BLaER1 (cell line): ENCODE measurements around the gene OSBP2.

Source experiments
- H3K27ac ChIP-seq: shearing (Covaris generic); formaldehyde crosslinking; 2 replicates; pipeline ENCODE4 v1.8.1; 2022
- H3K27me3 ChIP-seq: shearing (Covaris generic); formaldehyde crosslinking; 2 replicates; pipeline ENCODE4 v1.8.1; 2022
- H3K36me3 ChIP-seq: shearing (Covaris generic); formaldehyde crosslinking; 2 replicates; pipeline ENCODE4 v1.8.1; 2022
- H3K4me1 ChIP-seq: shearing (Covaris generic); formaldehyde crosslinking; 2 replicates; pipeline ENCODE4 v1.8.1; 2022
- H3K4me2 ChIP-seq: shearing (Covaris generic); formaldehyde crosslinking; 2 replicates; pipeline ENCODE4 v1.8.1; 2022
- H3K4me3 ChIP-seq: shearing (Covaris generic); formaldehyde crosslinking; 2 replicates; pipeline ENCODE4 v1.8.1; 2022
- H3K9ac ChIP-seq: shearing (Covaris generic); formaldehyde crosslinking; 2 replicates; pipeline ENCODE4 v1.8.1; 2022
- H3K9me3 ChIP-seq: shearing (Covaris generic); formaldehyde crosslinking; 2 replicates; pipeline ENCODE4 v1.8.1; 2022
- H4K20me1 ChIP-seq: shearing (Covaris generic); formaldehyde crosslinking; 2 replicates; pipeline ENCODE4 v1.8.1; 2022
- Cebpa-rat ChIP-seq: shearing (Covaris generic); IDR thresholded peaks from 2 replicates; pipeline ENCODE4 v1.8.1; 2022

OSBP2 gene

DNA sequence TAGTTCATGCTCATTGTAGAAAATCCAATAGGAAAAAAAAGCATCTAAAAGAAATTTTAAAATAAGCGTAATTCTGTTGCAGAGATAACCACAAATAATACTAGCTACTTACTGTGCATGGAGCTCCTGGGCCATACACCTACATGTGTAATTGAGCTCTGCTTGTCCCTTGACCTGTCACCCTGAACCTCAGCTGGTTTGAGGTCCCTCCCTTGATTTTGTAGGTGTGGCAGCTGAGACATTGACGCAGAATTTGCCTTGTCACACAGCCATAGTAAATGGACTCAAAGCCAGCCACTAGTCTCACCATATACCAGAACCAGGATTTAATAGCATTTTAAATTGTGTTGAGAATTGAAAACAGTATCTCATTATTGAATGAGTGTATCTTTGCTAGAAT, 138.6 kb downstream of the OSBP2 start:
- no peak for TF ChIP-seq Cebpa-rat
- Histone ChIP-seq H3K36me3 (no peaks in the 10 kb centered on the region), H3K27me3 (no peaks in the 10 kb centered on the region), H3K9me3 (peaks cover 12% of the 10 kb centered on the region), H3K4me2 (no peak overlapping the region), H4K20me1 (no peaks in the 10 kb centered on the region), H3K4me1 (no peaks in the 10 kb centered on the region), H3K4me3 (no peak overlapping the region), H3K9ac (no peak overlapping the region), H3K27ac (no peak overlapping the region)

GRCh38 chr22:30837531-30837930, 142.9 kb downstream of the OSBP2 start:
- no peaks in the 10 kb centered on the region for H3K36me3 ChIP-seq
- H3K4me3 ChIP-seq: no peak overlapping the region
- no peaks in the 10 kb centered on the region for H3K4me1 ChIP-seq
- H3K4me2 ChIP-seq: no peak overlapping the region
- no peak overlapping the region for H3K27ac ChIP-seq
- TF ChIP-seq Cebpa-rat: no peak
- H3K27me3 ChIP-seq: no peaks in the 10 kb centered on the region
- H4K20me1 ChIP-seq: no peaks in the 10 kb centered on the region
- peaks cover 14% of the 10 kb centered on the region for H3K9me3 ChIP-seq
- H3K9ac ChIP-seq: no peak overlapping the region

DNA sequence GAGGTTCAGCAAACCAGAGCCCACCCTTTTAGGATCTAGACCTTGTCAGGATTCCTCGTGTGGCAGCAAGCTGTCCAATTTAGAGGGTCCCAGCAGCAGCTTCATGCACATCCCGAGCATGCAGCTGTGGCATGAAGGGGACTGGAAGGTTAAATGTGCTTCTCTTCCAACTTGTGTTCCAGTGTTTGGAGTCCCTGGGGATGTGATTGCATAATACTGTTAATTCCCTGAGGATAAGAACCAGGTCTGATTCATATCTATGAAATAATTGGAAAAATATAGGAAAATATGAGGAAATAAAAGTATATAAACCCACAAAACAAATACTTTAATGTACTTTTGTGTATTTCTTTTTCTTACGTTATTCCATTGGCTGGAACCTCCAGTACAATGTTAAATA, 143.4 kb downstream of the OSBP2 start:
- Histone ChIP-seq H3K9ac (no peak overlapping the region), H3K27ac (no peak overlapping the region), H3K9me3 (peaks cover 14% of the 10 kb centered on the region), H4K20me1 (no peaks in the 10 kb centered on the region), H3K4me1 (no peaks in the 10 kb centered on the region), H3K36me3 (no peaks in the 10 kb centered on the region), H3K27me3 (no peaks in the 10 kb centered on the region), H3K4me3 (no peak overlapping the region), H3K4me2 (no peak overlapping the region)
- TF ChIP-seq Cebpa-rat: peak; percentile 28; the same call in 1 of the 2 replicates

- Histone ChIP-seq H3K27ac (no peak overlapping the region), H4K20me1 (no peaks in the 10 kb centered on the region), H3K27me3 (no peaks in the 10 kb centered on the region), H3K36me3 (no peaks in the 10 kb centered on the region), H3K4me3 (no peak overlapping the region), H3K4me2 (no peak overlapping the region), H3K9me3 (peaks cover 14% of the 10 kb centered on the region), H3K4me1 (no peaks in the 10 kb centered on the region), H3K9ac (no peak overlapping the region)
- no peak for TF ChIP-seq Cebpa-rat
Observed at GRCh38 chr22:30841273-30841672, 146.6 kb downstream of the OSBP2 start.

- no peaks in the 10 kb centered on the region for H3K4me1 ChIP-seq
- H3K27ac ChIP-seq: no peak overlapping the region
- H3K27me3 ChIP-seq: no peaks in the 10 kb centered on the region
- H3K9me3 ChIP-seq: peaks cover 7% of the 10 kb centered on the region
- no peak overlapping the region for H3K9ac ChIP-seq
- no peak overlapping the region for H3K4me2 ChIP-seq
- H4K20me1 ChIP-seq: no peaks in the 10 kb centered on the region
- H3K4me3 ChIP-seq: no peak overlapping the region
- TF ChIP-seq Cebpa-rat: no peak
- H3K36me3 ChIP-seq: no peaks in the 10 kb centered on the region
Observed at GRCh38 chr22:30843245-30843644, 148.6 kb downstream of the OSBP2 start.

- no peak overlapping the region for H3K27ac ChIP-seq
- no peak overlapping the region for H3K4me2 ChIP-seq
- H3K27me3 ChIP-seq: no peaks in the 10 kb centered on the region
- no peaks in the 10 kb centered on the region for H3K4me1 ChIP-seq
- no peak overlapping the region for H3K9ac ChIP-seq
- H3K4me3 ChIP-seq: no peak overlapping the region
- H3K36me3 ChIP-seq: no peaks in the 10 kb centered on the region
- TF ChIP-seq Cebpa-rat: no peak
- H3K9me3 ChIP-seq: peaks cover 5% of the 10 kb centered on the region; the same call in 1 of the 2 replicates
- H4K20me1 ChIP-seq: no peaks in the 10 kb centered on the region
Observed at GRCh38 chr22:30847583-30847982, 152.9 kb downstream of the OSBP2 start.

DNA sequence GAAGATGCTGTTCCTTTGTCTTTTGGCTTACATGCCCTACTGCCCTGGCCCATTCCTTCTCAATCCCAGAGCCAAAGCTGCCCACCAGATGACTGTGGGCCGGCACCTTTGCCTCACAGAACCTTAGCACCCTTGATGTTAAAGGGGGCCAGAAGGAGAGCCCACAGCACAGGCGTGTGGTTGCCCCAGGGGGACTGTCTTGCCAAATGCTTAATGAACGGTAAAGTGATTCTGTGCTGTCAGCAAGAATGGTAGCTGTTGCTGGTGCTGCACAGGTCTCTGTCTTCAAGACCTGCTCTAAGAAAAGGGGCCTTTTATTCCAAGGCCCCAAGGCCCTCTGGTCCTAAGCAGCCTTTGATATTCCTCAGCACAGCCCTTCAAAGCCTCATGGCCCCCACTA, 160.6 kb downstream of the OSBP2 start:
- H3K27ac ChIP-seq: no peak overlapping the region
- no peak overlapping the region for H3K9ac ChIP-seq
- TF ChIP-seq Cebpa-rat: no peak

GRCh38 chr22:30855677-30856518, 161.2 kb downstream of the OSBP2 start:
- Histone ChIP-seq H3K9me3 (peaks cover 7% of the 10 kb centered on the region; the same call in 1 of the 2 replicates), H3K4me2 (no peak overlapping the region), H4K20me1 (no peaks in the 10 kb centered on the region), H3K27ac (no peak overlapping the region), H3K9ac (no peak overlapping the region), H3K4me1 (peaks cover 22% of the 10 kb centered on the region), H3K4me3 (no peak overlapping the region), H3K27me3 (no peaks in the 10 kb centered on the region), H3K36me3 (no peaks in the 10 kb centered on the region)
- TF ChIP-seq Cebpa-rat: no peak

More for the DNA sequence above, 160.6 kb downstream of the OSBP2 start:
- Histone ChIP-seq H3K9me3 (peaks cover 7% of the 10 kb centered on the region; the same call in 1 of the 2 replicates), H3K4me2 (no peak overlapping the region), H3K27me3 (no peaks in the 10 kb centered on the region), H4K20me1 (no peaks in the 10 kb centered on the region), H3K36me3 (no peaks in the 10 kb centered on the region), H3K4me3 (no peak overlapping the region), H3K4me1 (peaks cover 15% of the 10 kb centered on the region)

GRCh38 chr22:30856741-30857502, 162.2 kb downstream of the OSBP2 start:
- Histone ChIP-seq H3K4me3 (no peak overlapping the region), H3K27me3 (no peaks in the 10 kb centered on the region), H3K9me3 (peaks cover 7% of the 10 kb centered on the region; the same call in 1 of the 2 replicates), H3K4me2 (no peak overlapping the region), H3K4me1 (peaks cover 32% of the 10 kb centered on the region), H3K36me3 (no peaks in the 10 kb centered on the region), H4K20me1 (no peaks in the 10 kb centered on the region), H3K27ac (no peak overlapping the region), H3K9ac (no peak overlapping the region)
- TF ChIP-seq Cebpa-rat: no peak

GRCh38 chr22:30857791-30858190, 163.1 kb downstream of the OSBP2 start:
- Histone ChIP-seq H3K27ac (no peak overlapping the region), H4K20me1 (no peaks in the 10 kb centered on the region), H3K4me3 (no peak overlapping the region), H3K27me3 (no peaks in the 10 kb centered on the region), H3K4me1 (peaks cover 38% of the 10 kb centered on the region), H3K4me2 (no peak overlapping the region), H3K36me3 (no peaks in the 10 kb centered on the region), H3K9ac (no peak overlapping the region), H3K9me3 (peaks cover 7% of the 10 kb centered on the region; the same call in 1 of the 2 replicates)
- no peak for TF ChIP-seq Cebpa-rat
